CD4-positive, alpha-beta T cell treated with Interleukin-12 subunit alpha and Interleukin-12 subunit beta, for 1 hour (primary cell): ENCODE measurements around the gene TBC1D22A.

Experiments
- DNase-seq: peaks from one replicate; pipeline ENCODE4 v3.0.0-alpha.2; 2020

Gene TBC1D22A

DNA sequence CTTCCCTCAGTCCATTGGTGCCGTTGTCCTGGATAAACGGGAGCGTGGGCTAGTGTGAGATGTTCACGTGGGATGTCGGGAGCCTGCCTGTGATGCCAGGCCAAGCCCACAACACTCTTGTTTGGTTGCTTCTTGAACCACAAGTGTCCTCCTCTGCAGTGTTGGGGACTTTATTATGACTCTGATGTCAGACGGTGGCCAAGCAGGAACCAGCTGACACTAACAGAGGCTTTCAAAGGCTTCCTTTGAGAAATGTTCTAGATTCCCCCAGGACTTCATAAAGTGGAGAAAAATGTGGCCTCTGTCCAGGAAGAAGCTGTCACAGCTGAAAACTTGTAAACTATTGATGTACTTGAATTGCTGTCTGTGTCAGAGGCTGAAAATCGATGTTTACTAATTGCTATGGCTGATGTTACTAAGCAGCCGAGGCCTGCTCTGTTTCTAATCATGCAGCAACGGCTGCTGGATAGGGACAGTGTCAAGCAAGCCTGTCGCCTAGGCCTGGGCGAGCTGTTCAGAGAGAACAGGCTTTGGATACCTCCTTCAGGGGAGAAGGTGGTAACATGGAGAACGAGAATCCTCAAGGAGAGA is 131.7 kb downstream of the TBC1D22A start:
- DNase-seq: no peak

DNA sequence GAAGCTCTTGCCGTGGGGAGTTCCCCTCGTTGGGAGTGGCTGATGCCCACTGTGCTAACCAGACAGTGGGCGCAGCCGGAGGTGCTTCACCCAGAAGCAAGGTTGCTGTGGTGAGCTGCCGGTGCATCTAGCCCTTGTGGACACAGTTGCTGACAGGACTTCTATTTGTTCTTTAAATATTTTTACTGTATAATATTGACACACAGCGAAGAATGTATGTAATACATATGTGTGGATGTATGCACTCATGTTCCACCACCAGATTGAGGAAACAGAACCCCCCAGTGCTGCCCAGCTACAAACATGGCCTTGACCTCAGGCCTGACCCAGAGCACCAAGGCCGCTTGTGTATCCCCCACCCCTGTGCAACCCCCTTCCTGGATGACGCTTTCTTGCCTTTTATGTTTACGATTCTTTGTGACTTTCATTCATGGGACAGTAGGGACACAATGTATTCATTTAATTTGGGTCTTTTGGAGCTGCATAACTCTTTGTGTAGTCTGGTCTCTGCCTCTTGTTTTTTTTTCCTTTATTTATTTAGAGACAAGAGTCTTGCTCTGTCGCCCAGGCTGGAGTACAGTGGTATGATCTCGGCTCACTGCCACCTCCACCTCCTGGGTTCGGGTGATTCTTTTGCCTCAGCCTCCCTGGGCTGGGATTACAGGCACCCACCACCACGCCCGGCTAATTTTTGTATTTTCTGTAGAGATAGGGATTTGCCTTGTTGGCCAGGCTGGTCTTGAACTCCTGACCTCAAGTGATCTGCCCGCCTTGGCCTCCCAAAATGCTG is 132.6 kb downstream of the TBC1D22A start:
- DNase-seq: no peak

DNA sequence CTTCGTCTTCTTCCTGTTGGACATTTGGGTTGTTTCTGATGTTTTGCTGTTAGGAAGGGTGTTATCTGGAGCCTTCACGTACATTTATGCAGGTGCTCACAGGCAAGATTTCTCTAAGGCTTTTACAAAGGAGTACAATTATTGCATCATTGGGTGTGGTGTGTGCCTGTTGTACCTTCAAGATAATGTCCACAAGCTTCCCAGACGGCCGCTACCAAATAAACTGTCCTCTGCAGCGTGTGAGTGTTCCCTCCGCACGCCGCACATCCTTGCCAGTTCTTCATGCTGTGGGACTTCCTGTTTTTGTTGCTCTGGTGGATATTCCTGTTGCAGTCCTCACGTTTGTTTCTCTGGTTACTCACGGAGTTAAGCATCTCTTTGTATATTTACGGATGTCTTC is 133.3 kb downstream of the TBC1D22A start:
- no peak for DNase-seq

DNA sequence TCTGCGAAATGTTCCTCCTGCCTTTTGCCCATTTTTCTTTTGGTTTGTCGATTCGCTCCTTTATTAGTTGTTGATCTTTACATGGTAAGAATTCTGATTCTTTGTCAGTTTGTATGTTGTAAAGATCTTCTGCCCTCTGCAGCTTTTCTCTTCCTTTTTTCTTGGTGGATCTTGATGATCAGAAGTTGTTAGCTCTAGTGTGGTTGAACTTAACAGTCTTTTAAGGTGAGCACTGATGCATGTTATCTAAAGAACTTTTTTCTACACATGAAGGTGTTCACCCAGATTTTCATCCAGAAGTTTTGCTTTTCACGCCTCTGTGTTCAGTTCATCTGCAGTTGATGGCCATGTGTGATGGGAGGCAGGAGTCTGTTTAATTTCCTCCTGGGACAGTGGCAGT is 133.7 kb downstream of the TBC1D22A start:
- DNase-seq: no peak

DNA sequence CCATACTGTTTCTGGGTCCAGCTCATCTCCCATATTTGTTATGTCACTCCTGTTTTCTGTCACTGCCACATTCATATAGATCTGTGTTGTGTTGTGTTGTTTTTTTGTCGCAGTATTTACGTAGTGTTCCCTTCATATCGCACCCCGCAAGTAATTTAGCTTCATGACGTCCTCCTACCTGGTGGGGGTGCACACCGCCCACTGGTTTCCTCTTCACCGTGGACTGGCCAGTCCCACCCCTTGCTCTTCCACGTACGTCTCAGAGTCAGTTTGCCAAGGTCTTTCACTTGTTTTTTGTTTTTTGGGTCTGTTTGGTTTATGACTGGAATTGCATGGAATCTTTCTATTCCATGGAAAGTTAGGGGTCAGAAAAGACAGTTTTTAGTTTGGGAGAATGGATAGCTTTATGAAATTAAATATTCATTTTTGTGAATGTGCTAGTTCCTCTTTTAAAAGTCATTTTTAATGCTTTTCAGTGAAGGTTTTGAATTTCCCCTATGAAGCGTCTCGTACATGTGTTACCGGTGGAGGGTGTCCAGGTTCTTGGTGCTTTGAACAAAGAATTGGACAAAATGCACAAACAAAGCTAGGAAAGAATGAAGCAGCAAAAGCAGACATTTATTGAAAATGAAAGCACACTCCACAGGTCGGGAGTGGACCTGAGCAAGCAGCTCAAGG is 134.3 kb downstream of the TBC1D22A start:
- DNase-seq: no peak

DNA sequence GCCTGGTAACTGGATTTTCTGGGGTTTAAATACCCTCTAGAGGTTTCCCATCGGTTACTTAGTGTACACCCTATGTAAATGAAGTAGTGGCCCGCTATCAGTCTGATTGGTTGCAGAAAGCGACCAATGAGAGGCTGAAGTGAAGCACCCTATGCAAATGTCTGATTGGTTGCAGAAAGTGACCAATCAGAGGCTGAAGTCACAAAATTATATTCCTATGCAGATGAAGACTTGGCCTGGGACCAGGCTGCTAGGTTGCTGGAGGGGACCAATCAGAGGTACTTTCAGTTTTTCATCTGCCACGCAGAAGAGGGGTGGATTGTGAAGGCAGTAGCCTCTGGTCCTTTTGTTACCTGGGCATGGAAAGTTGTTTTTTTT is 134.8 kb downstream of the TBC1D22A start:
- no peak for DNase-seq

DNA sequence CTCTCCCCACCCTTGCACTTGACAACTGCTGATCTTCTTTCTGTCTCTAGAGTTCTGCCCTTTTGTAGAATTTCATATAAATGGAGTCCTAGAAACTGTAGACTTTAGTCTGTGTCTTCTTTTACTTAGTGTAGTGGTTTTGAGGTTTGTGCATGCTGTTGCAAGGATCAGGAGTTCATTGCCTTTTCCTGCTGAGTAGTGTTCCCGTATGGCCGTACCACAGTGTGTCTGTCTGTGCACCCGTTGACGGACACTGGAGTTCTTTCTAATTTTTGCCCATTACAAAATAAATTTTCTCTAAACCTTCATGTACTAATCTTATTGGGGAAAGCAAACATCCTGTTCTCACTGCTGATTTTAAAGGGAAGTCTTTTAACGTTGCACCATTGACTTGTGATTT is 138.1 kb downstream of the TBC1D22A start:
- DNase-seq: no peak

DNA sequence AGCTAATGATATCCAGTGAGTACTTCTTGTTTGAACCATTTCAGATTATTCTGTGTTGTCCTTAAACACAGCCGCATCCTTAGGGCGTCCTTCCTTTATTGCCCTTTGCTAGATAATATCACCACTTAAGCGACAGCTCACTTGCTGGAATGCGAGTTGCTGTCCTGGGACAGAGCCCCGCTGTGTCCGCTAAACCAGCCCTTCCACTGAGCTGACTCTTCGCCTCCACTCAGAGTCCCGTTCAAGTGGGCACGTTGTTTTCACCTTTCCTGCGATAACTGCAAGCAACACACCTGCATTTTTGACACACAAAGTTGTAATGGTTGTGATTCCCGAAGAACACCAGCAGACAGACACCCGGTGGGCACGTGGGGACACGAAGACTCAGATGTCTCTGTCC is 140.0 kb downstream of the TBC1D22A start:
- DNase-seq: no peak

DNA sequence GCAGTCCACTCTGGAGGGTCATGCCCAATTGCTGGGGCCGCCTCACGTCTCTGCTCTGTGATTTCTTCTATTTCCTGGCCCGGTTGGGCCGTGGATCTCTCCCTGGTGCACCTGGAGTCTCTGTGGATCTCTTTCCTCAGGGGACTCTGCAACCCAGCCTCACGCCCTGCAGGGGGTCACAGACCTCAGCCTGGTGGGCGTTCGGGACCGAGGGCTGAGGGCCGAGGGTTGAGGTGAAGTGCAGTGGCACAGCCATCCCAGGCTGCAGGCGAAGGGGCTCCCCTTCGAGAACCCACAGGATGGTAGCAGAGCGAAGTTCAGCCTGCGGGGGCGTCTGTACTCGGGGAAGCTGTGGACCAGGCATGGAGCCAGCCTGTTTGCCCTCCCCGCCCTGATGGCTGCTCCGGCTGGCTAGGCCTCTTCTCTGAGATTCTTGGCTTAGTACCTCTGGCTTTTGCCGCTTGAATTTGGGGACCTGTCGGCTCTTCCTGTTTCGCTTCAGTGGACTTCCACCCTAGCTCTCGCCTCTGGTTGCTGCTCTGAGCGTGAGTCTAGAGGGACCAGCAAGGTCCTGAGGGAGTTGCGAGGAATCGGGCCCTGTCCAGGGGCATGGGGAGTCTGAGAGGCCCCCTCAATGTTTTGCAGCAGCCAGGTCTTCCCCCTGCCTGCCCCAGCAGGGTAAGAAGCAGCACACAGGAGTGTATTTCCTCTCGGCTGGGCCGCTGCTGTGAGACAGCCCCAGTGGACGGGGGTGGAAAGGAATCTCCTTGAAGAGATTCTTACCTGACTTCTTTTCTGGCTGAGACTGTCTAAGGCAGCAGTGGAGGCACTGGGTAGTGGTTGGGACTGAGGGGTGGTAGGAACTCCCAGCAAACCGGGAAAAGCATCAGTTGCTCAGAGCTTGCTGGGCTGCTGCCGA is 140.8 kb downstream of the TBC1D22A start:
- DNase-seq: no peak

DNA sequence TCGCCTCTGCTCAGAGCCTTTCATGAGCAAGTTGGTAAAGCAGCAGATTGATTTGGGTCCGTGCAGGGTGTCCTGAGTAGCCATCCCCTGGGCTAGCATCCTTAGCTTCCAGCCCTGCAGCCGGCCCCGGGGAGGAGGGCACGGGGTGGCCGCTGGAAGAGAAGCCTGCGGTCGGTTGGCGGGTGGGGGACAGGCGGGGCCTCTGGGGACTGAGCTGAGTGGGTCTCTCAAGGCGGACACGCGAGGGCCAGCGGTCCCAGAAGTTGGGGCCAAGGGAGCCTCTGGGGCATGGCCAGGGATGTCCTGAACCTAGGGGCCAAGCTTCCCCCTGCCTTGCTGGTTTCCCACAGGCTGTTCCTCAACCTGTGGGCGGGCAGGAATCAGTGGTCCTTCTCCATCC is 143.0 kb downstream of the TBC1D22A start:
- no peak for DNase-seq

DNA sequence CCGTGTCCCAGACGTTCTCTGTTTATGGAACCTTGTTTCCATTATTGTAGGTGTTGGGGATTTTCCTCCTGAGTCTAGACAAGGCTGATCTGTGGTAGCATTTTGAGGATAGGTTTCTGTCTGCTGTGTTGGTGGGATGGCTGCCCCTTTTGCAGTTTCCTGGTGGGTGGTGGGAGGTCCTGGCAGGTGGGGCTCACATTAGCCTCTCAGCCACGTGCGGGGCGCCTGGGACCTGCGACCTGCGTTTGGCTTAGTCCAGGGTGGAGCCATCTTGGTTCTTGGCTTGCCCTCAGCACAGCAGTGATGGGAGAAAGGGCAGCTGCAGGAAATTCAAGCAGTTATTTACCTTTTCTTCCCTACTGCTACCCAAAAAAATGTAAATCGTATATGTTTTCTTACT is 143.4 kb downstream of the TBC1D22A start:
- no peak for DNase-seq

DNA sequence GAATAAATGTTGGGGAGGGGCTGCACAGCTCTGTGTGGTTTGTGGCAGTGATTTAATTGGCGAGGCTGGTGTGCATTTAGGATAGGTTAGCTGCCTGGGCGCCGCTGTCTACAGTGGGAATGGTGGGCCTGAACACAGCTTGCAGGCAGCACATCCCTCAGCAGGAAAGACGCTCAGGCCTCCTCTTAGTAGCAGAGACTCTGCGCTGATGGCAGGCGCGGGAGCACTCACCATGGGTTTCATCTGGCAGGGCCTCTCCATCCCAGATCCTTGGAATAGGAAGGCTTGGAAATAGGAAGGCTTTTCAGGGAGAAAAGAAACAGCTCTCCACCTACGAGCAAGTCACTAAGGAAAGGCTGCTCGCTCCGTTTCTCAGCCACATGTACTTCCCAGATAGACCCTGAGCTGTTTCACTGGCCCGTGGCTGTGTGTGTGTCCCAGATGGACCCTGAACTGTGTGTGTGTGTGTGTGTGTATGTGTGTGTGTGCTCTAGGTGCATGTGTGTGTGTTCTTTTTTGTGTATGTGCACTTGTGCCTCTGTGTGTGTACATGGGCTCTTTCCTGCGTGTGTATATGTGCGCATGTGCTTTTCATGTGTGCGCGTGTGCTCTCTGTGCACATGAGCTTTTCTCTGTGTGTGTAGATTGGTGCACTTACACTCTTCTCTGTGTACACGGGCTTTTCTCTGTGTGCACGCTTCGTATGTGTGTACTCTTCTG is 144.0 kb downstream of the TBC1D22A start:
- no peak for DNase-seq

DNA sequence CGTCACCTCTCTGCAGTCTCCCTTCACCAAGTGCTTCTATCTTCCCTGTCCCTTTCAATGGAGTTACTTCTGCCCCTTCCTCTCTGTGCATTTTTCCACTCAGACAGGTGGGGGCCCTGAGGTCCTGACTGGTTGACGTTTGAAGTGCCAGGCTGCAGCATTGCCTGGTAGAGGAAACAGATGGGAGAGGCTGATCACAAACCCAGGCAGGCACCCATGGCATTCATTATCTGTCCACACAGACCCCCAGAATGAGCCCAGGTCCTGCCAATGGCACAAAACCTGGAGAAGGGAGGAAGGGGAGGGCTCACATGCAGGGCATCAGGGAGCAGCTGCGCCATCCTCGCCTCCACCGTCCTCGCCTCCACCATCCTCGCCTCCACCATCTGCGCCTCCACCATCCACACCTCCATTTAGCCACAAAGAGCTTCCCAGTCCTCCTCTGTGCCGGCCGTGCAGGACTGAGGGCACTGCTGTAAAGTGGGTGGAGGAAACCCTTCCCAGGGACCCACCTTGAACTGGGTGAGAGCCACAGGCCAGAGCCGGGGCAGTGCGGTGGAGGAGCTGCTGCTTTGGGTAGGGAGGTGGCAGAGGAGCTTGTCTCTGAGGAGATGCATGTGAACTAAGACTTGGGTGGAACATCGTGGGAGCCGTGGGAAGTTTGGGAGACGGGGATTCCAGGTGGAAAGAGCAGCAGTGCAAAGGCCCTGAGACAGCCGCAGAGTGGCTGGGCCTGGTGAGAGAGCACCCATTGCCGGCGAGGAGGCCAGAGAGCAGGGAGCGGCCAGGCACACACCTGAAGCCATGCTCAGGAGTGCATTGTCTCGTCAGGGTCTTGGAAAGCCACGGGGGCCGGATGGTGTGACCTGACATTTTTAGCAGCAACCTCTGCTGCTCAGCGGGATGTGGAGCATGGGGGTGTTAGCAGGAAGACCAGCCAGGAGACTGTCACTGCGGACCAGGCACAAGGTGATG is 145.1 kb downstream of the TBC1D22A start:
- no peak for DNase-seq

DNA sequence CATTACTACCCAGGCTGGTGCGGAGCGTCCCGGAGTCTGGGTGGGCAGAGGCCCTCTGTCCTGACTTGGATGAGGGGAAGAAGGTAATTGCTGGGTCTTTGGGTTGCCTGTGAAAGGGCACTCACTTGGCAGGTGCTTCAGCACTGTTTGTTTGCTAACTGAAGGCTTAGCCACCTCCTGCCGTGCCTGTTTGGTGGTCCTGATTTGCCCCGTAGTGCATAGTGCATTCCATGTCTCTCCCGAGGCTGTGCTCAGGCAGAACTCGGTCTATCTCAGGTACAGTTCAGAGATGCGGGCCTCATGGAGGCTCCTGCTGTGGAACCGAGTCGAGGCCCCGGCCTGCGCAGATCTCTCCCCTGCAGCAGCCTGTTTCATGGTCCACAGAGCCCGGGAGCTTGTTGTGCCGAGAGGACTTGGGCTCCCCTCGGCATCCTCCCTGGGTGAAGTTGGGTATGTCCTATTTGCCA is 146.2 kb downstream of the TBC1D22A start:
- DNase-seq: no peak

DNA sequence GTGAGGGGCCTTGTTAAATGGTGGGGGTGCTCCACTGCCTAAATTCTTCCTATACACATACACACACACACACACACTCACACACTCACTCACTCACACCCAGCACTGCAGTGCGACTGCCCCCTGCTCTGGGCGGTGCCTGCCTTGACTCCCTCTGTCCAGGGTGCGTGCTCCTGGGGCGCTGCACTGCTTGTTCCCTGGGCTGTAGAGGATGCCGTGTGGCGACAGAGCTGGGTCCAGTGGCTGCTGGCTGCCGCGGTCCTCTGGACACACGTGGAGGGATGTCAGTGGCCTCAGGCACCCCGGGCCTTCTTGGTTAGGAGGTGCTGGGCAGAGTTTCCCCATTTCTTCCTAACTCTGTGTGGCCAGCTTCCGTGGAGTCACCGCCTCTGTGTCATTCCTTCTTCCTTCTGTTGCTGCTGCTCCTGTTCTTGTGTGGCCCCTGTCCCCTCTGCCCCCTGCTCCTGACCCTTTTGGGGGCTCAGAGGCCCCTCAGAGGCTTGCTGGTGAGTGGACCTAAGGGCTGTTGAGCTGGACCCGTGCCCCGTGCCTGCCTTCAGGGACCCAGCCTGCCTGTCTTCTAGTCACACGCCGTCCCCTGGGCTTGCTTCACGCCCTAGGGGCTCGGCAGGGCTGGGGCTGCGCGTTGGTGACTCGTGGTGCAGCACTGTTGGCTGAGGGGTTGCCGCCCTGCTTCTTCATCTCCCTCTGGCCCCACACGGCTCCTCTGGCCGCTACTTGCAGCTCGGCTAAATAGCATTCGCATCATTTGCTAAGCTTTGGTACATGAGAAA is 147.0 kb downstream of the TBC1D22A start:
- no peak for DNase-seq

DNA sequence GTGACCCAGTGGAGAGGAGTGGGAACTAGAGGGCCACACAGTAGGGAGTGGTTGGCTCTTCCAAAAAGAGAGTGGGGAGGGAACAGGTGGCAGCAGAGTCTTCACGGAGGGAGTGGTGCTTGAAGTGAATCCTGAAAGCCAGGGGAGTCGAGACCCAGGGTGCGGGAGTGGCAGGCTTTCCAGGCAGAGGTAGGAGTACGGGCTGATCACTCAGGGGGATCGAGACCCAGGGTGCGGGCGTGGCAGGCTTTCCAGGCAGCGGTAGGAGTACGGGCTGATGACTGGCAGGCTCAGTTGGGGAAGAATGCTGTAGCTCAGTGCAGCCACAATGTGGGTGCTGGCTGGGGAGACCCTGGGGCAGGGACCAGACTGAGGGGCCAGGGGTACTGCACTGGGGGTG is 148.2 kb downstream of the TBC1D22A start:
- DNase-seq: no peak

DNA sequence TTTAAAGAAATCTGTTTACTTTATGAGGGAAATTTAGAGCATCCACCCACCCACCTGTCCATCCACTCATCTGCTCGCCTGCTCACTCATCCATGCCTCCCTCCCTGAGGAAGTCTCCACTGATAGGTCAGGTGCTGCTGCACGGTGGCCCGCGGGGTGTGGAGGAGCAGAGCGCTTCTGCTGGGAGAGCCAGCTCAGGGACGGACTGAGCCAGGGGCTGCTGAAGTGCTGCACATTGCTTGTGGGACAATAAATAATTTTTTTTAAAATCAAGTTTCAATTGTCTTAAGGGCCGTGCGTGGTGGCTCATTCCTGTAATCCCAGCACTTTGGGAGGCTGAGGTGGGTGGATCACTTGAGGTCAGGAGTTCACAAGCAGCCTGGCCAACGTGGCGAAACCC is 148.9 kb downstream of the TBC1D22A start:
- DNase-seq: no peak

DNA sequence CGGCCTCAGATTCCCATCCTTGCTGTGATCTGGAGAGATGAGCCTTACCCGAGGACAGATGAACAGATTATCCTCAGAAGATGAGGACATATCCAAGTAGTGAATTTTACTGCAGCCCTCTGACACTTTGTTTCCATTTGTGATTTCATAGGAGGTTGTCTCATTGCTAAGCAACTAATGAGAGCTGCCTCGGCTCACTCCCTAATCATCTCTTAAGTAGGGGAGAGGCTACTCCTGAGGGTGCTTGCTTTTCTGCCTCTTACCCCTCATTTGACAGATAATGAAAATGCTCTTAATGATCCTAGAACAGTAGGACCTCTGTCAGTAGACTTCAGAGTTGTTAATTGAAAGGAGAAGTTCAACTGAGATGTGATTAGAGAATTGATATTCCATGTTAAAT is 150.9 kb downstream of the TBC1D22A start:
- no peak for DNase-seq

DNA sequence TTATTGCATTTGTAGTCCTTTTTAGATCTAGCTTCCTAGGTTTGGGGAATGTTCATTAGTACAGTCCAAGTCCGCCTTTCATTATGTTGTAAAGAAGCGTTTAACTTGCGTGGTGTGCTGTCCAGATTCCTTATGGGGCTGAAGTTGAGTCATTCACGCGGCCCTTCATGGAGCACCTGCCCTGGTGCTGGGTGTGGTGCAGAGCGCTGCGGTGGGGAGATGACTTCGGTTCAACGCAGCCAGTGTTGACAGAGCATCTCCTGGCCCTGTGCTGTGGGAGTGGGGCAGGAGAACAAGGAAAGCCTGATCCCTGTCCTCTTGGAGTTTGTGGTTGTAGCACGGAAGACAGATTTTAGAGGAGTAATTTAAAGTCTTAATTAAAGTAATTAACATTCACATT is 152.0 kb downstream of the TBC1D22A start:
- no peak for DNase-seq
